AG04449 (cell line): ENCODE data around the gene SRBD1.

Experiments
- CTCF ChIA-PET: fragments of 350-600 bp; formaldehyde crosslinking; extraction: SDS; loops from one replicate; lab custom pipeline; 2021; ENCODE audit warnings: antibody characterized with exemption; lab: Yijun Ruan, JAX
- POLR2A ChIA-PET: fragments of 400-600, 350-600 bp; formaldehyde crosslinking; extraction: SDS; loops from one replicate; lab custom pipeline; 2020; ENCODE audit warnings: antibody characterized with exemption, inconsistent platforms; lab: Yijun Ruan, JAX
- DNase-seq: peaks from one replicate; pipeline ENCODE4 v3.0.0-alpha.2; 2010; ENCODE audit warnings: low read depth, low spot score
- H3K4me3 ChIP-seq: 2 replicates; pipeline ENCODE4 v1.5.1; 2011; ENCODE audit warnings: low read depth, mild to moderate bottlenecking, control low read depth, low read length
- CTCF ChIP-seq: IDR thresholded peaks from one replicate; pipeline ENCODE4 v1.5.1; 2011; ENCODE audit warnings: mild to moderate bottlenecking, moderate library complexity, low read length, control low read depth, inconsistent platforms; ENCODE audit not compliant: insufficient read depth; ENCODE audit errors: missing control alignments

The SRBD1 gene

DNA sequence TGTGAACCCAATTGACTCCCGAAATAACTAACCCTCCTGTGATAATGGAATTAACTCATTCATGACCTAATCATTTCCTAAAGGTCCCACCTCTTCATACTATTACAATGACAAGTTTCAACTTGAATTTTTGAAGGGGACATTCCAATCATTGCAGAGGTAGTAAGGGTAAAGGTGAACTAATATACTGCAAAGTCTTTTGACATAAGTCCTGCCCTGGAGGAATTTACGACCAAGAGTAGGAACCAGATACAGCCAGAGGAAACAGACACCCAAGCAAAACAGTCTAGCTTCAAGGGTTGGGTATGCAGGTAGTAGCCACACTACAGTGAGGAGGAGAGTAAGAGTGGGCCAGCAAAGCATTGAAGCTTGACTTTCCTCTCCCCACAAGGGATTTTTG lies 1.2 kb upstream of the SRBD1 start:
- ChIA-PET CTCF (no interaction called here), POLR2A (no interaction called here)
- no peak overlapping the region for H3K4me3 ChIP-seq
- TF ChIP-seq CTCF, result no peak
- no peak for DNase-seq

DNA sequence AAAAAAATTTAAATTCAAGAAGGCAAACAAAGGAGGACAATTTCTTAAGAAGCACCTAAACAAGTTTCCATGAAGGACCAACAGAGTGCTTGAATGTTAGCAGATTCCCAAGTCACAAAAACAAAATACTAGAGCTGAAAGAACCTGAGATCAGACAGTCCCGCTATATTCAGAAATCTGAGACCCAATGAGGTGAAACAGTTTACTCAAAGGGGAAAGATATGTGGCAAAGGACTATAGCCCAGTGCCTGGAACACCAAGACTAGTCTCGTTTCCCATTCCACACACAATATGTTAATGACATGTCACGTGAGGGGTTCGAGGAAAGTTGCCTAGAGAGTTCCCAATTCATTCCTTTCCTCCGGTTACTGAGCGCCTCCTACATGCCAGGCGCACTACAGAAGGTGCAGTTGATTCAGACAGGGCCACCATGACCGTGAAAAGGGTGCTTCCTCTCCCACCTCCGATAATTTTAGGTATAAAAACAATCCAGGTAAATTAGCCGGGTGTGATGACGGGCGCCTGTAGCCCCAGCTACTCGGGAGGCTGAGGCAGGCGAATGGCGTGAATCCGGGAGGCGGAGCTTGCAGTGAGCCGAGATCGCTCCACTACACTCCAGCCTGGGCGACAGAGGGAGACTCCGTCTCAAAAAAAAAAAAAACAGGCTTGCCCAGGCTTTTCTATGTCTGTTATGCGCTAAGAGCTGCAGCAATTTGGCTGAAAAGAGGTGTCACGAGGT lies 617 bp downstream of the SRBD1 start:
- TF ChIP-seq CTCF, result peak; percentile 25
- POLR2A ChIA-PET, result no interaction called here
- peak overlapping the region; percentile 78 for H3K4me3 ChIP-seq
- no peak for DNase-seq
- CTCF ChIA-PET, result interaction anchor here (0.6 to 1.8 kb wide), 5 partner anchors 27 to 170 kb away, joined by 3 to 4 read pairs (median 3); no protein-coding TSS in a partner anchor

DNA sequence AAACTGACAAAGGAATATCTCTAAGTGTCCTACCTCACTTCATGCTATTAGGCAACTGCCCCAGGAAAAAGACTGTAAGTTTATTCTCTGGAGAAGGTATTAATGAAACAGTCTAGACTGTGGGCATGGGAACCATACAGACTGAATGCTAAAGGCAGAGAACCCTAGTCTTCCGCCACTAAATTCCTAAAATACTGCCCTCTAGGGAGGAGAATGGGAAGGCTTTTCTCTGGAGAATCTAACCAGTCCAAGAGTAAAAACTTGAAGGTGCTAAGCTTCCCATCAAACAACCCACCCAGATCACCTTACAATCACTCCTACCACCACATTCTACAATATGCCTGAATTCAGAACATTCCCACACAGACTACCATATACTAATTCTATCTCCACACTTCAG lies 3.4 kb downstream of the SRBD1 start:
- peak; percentile 35 for TF ChIP-seq CTCF
- no peak overlapping the region for H3K4me3 ChIP-seq
- DNase-seq, result no peak
- CTCF ChIA-PET, result interaction anchor here (1.0 to 3.3 kb wide), 10 partner anchors 11 to 329 kb away, joined by 3 to 29 read pairs (median 4); no protein-coding TSS in a partner anchor
- POLR2A ChIA-PET, result no interaction called here

- no peak for DNase-seq
- H3K4me3 ChIP-seq, result no peak overlapping the region
- POLR2A ChIA-PET, result no interaction called here
- no peak for TF ChIP-seq CTCF
- CTCF ChIA-PET, result interaction anchor here (1.3 to 3.3 kb wide), 7 partner anchors 10 to 330 kb away, joined by 4 to 29 read pairs (median 5); no protein-coding TSS in a partner anchor
Measured at GRCh38 chr2:45606796-45607195, 4.3 kb downstream of the SRBD1 start.

DNA sequence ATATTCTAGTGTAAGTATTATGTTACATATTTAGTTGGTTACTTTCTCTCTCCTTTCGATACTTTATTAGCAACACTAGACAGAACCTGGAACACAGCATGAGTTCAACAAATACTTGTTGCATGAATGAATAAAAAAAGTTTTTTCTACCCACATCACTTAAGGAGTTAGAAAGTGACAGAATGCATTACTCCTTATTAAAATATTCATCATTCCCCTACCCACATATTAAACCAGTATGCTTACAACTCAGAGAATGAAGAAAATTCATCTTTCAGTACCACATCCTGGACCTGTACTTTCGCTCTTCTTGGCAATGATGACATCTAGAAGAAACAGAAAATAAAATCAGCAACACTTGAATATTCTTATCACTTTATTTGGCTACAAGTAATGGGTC lies 6.0 kb downstream of the SRBD1 start:
- ChIA-PET CTCF (interaction anchor here (0.8 to 1.1 kb wide), 2 partner anchors 20 to 330 kb away, joined by 3 read pairs; no protein-coding TSS in a partner anchor), POLR2A (no interaction called here)
- no peak overlapping the region for H3K4me3 ChIP-seq

More for the DNA sequence above, 6.0 kb downstream of the SRBD1 start:
- TF ChIP-seq CTCF, result no peak
- DNase-seq, result no peak
